ENCODE measurements around the gene OGFRL1.

The OGFRL1 gene

DNA sequence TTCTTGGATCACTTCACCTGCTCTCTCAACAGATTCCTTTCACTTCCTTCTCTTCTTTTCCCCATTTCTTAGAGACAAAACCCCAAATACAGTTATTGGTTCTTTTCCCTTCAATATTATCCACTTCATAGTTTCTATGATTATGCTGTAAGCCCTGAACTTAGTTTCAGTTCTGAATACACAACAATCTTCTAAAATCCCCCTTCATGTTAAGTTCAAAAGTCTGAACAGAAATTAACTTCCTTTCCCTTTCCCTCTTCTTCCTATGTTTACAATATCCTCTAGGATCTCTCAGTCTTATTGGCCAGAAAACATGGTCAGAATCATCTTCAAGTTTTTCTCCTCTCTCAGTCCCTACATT is 57.7 kb downstream of the OGFRL1 start:
- Histone ChIP-seq H3K27me3 (ENCODE audit: insufficient read depth, low read depth, severe bottlenecking) (no peaks in the 10 kb centered on the region), H3K9me3 (ENCODE audit: severe bottlenecking) (no peaks in the 10 kb centered on the region), H3K4me3 (ENCODE audit: low read depth, low read length) (no peak overlapping the region), H3K27ac (no peak overlapping the region), H3K36me3 (no peaks in the 10 kb centered on the region)
- TF ChIP-seq, protein P1, sequence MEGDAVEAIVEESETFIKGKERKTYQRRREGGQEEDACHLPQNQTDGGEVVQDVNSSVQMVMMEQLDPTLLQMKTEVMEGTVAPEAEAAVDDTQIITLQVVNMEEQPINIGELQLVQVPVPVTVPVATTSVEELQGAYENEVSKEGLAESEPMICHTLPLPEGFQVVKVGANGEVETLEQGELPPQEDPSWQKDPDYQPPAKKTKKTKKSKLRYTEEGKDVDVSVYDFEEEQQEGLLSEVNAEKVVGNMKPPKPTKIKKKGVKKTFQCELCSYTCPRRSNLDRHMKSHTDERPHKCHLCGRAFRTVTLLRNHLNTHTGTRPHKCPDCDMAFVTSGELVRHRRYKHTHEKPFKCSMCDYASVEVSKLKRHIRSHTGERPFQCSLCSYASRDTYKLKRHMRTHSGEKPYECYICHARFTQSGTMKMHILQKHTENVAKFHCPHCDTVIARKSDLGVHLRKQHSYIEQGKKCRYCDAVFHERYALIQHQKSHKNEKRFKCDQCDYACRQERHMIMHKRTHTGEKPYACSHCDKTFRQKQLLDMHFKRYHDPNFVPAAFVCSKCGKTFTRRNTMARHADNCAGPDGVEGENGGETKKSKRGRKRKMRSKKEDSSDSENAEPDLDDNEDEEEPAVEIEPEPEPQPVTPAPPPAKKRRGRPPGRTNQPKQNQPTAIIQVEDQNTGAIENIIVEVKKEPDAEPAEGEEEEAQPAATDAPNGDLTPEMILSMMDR (IDR thresholded peaks at IDR 0.05; ENCODE audit: low read depth, low read length) = no peak
- DNase-seq = no peak

DNA sequence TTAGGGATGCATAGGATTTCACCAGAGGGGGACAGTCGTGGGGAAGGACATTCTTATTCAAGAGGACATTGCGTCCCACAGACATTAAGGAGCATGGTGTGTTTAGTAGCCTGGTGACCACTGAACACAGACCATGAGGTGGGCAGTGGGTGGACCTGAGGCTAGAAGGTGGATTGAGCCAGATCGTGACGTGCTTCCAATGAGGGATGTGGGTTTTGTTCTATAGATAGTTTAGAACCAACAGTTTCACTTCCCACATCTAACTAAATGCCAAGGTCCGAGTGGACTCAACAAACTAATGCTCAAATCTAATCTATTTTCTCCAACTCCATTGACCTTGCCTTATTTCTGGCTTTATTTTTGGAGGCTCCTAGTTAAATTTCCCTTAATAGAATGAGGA is 58.5 kb downstream of the OGFRL1 start:
- Histone ChIP-seq H3K27me3 (ENCODE audit: insufficient read depth, low read depth, severe bottlenecking) (no peaks in the 10 kb centered on the region), H3K9me3 (ENCODE audit: severe bottlenecking) (no peaks in the 10 kb centered on the region), H3K36me3 (no peaks in the 10 kb centered on the region), H3K4me3 (ENCODE audit: low read depth, low read length) (no peak overlapping the region), H3K27ac (no peak overlapping the region)
- TF ChIP-seq, protein P1 (IDR thresholded peaks at IDR 0.05; ENCODE audit: low read depth, low read length) = no peak
- no peak for DNase-seq

DNA sequence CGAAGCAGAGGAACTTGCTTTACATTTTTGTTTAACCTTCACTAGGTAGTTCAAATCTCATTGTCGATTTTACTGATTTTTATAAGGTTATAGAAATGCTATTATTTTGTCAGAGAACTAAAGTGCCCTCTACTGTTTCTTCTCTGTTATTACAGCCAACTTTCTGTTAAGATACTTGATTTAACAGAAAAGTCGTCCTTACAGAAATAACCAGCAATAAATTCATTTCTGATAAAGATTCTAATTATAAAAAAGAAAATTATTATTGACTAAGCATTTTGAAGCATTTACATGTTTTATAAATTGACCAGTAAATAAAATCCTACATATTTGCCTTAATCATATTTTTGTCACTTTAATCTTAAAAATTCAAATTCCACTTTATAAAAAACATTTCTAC is 60.8 kb downstream of the OGFRL1 start:
- no peak for DNase-seq
- Histone ChIP-seq H3K27me3 (ENCODE audit: insufficient read depth, low read depth, severe bottlenecking) (no peaks in the 10 kb centered on the region), H3K27ac (no peak overlapping the region), H3K4me3 (ENCODE audit: low read depth, low read length) (no peak overlapping the region), H3K9me3 (ENCODE audit: severe bottlenecking) (no peaks in the 10 kb centered on the region), H3K36me3 (no peaks in the 10 kb centered on the region)
- TF ChIP-seq, protein P1 (IDR thresholded peaks at IDR 0.05; ENCODE audit: low read depth, low read length) = peak; percentile 13; the same call in 1 of the 2 replicates

DNA sequence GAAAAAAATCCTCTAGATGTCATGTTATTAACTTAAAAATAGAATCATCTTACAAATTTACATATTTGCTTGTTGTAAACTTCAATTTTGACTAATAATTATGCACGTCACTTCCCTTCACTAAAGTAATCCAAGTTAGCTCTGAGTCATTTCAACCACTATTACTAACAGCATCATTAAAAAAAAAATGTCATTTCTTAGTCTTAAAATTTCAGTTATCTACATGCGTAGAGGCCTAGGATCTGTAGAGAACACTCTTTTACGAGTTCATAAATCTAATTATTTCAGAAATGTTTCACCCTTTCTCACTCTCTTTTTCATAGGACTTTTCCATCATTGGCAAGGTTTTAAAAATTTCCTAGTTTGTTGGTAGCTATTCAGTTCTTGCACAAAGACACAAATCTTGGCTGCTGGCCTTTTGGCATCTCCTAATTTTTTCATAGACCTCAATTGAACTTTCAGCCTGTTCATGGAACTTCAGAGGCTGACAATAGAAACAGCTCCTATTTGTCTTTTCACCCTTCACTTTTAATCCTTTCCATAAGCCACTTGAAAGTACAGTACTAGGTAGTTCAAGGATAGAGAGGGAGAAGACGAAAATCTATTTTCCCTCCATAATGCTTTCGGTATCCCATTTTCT is 61.5 kb downstream of the OGFRL1 start:
- Histone ChIP-seq H3K9me3 (ENCODE audit: severe bottlenecking) (no peaks in the 10 kb centered on the region), H3K4me3 (ENCODE audit: low read depth, low read length) (no peak overlapping the region), H3K27ac (no peak overlapping the region), H3K36me3 (no peaks in the 10 kb centered on the region), H3K27me3 (ENCODE audit: insufficient read depth, low read depth, severe bottlenecking) (no peaks in the 10 kb centered on the region)
- DNase-seq = no peak
- TF ChIP-seq, protein P1 (IDR thresholded peaks at IDR 0.05; ENCODE audit: low read depth, low read length) = no peak

DNA sequence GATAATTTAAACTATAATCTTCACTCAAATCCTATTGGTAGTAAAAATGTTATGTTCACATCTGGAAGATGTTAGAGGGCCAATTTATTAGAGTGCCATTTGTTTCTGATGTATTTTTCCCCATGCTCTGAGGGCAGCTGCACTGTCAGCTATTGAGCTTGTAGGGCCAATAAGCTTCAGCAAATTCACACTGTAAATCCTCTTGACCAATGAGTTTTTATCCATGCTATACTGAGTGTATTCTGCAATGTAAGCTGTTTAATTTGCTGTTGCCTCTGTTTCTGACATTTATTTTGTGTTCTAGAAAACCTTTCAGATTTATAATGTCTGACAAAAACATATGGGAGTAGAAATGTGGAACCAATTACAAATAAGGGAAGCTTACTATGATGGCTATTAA is 62.6 kb downstream of the OGFRL1 start:
- Histone ChIP-seq H3K36me3 (no peaks in the 10 kb centered on the region), H3K27ac (no peak overlapping the region), H3K9me3 (ENCODE audit: severe bottlenecking) (no peaks in the 10 kb centered on the region), H3K27me3 (ENCODE audit: insufficient read depth, low read depth, severe bottlenecking) (no peaks in the 10 kb centered on the region), H3K4me3 (ENCODE audit: low read depth, low read length) (no peak overlapping the region)
- no peak for DNase-seq
- TF ChIP-seq, protein P1 (IDR thresholded peaks at IDR 0.05; ENCODE audit: low read depth, low read length) = no peak

Measured in WERI-Rb-1 (cell line).